Measurements from ENCODE around the gene NHLRC3.
"Not testable (repeated sequence)": the region's sequence is repeated elsewhere in the genome, so short reads cannot be mapped to it uniquely, and the experiment has no call there.

Gene NHLRC3

DNA sequence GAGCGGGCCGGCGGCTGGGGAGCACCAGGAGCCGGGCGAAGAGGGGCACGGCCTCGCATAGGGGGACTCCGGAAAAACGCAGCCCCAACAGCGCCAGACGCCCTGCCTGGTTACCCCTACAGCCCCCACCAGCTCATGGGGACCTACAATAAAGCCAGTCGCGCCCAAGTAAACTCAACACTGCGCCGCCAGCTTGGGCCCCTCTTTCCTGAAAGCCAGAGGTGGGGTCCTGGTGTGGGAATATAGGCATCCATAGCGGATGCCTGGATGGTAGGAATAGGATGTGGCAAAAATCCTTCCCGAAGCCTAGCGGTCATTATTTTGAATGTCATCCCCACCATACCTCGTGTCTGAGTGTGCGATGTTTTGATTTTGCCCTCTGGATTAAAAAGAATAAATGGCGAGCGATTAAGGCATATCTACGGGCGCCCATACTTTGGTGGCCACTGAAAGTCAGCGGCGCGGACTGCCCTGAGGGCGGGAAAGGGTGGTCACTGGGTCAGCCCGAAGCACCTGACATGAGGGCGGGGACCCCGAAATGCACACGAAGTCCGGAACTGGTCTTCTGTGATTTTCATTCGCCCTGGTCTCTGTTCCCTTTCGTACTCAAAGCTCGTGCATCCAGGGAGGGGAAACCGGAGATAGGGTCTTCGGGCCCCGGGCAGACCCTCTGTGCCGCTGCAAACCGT lies at the start of gene NHLRC3, which contains the start of gene PROSER1:
TSS of gene NHLRC3 (plus strand) at position 577 of the 689 bp plus-strand sequence. CDS start 184 bp downstream, outside the sequence.
TSS of gene PROSER1 (minus strand) at position 210 of the 689 bp plus-strand sequence. CDS start 847 bp downstream, outside the sequence.
- peak within 1 kb of the TSS; percentile 88 for H3K27ac ChIP-seq
- TF ChIP-seq ZFX (IDR thresholded peaks at IDR 0.05), result peak; percentile 81
- TF ChIP-seq, protein P1, sequence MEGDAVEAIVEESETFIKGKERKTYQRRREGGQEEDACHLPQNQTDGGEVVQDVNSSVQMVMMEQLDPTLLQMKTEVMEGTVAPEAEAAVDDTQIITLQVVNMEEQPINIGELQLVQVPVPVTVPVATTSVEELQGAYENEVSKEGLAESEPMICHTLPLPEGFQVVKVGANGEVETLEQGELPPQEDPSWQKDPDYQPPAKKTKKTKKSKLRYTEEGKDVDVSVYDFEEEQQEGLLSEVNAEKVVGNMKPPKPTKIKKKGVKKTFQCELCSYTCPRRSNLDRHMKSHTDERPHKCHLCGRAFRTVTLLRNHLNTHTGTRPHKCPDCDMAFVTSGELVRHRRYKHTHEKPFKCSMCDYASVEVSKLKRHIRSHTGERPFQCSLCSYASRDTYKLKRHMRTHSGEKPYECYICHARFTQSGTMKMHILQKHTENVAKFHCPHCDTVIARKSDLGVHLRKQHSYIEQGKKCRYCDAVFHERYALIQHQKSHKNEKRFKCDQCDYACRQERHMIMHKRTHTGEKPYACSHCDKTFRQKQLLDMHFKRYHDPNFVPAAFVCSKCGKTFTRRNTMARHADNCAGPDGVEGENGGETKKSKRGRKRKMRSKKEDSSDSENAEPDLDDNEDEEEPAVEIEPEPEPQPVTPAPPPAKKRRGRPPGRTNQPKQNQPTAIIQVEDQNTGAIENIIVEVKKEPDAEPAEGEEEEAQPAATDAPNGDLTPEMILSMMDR (conservative IDR thresholded peaks at IDR 0.05), result no peak

DNA sequence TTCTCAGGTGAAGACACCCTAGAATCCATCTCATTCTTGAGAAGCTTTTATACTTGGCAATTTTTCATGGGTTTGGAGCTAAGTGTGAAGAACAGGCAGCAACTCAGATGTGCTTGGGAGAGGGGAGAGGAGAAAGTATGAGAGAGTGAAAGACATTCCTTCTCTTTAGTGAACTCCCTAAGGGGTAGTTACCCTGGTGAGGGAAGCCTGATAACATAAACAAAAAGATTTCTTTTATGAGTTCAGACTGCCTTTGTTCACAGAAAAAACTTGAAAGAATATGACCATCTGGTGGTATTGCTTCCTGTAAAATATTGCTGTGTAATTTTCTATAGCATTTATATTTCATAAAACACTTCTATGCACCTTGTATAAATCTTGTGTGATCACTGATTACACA lies 47.6 kb upstream of the NHLRC3 start, which contains the start of gene STOML3:
TSS of gene STOML3 (minus strand) at position 139 of the 400 bp plus-strand sequence. CDS start at position 29, 110 bp downstream.
- H3K27ac ChIP-seq, result no peak within 1 kb of the TSS
- no peak for TF ChIP-seq ZFX (IDR thresholded peaks at IDR 0.05)
- TF ChIP-seq, protein P1 (conservative IDR thresholded peaks at IDR 0.05), result no peak

DNA sequence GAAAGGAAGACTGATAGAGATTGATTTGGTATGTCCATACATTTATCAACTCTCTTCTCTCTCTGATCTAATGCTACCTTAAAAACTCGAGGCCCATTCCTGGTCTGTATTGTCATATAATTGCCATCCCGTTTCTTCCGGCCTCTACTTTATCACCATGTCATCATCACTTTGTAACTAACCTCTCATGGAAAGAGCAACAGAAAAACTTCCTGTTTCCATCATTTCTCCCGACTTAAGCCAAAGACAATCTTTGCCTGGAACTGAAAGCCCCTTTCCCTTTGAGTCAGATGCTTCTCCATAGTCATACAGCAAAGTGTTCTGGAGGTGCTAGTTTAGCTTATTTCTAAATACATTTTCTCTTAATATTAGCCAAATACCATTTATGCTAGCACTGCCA lies 44.9 kb upstream of the NHLRC3 start:
- TF ChIP-seq, protein P1 (conservative IDR thresholded peaks at IDR 0.05), result no peak
- no peak for TF ChIP-seq ZFX (IDR thresholded peaks at IDR 0.05)
- H3K27ac ChIP-seq, result no peak overlapping the region

GRCh38 chr13:38998739-38999138 lies 39.5 kb upstream of the NHLRC3 start:
- H3K27ac ChIP-seq, result no peak overlapping the region
- no peak for TF ChIP-seq ZFX (IDR thresholded peaks at IDR 0.05)
- TF ChIP-seq, protein P1 (conservative IDR thresholded peaks at IDR 0.05), result no peak

- H3K27ac ChIP-seq, result not testable (repeated sequence)
Measured at GRCh38 chr13:39006371-39007111, 31.7 kb upstream of the NHLRC3 start.

GRCh38 chr13:39012608-39013007 lies 25.6 kb upstream of the NHLRC3 start:
- H3K27ac ChIP-seq, result no peak overlapping the region
- TF ChIP-seq, protein P1 (conservative IDR thresholded peaks at IDR 0.05), result peak; percentile 17; the same call in 1 of the 2 replicates
- no peak for TF ChIP-seq ZFX (IDR thresholded peaks at IDR 0.05)

DNA sequence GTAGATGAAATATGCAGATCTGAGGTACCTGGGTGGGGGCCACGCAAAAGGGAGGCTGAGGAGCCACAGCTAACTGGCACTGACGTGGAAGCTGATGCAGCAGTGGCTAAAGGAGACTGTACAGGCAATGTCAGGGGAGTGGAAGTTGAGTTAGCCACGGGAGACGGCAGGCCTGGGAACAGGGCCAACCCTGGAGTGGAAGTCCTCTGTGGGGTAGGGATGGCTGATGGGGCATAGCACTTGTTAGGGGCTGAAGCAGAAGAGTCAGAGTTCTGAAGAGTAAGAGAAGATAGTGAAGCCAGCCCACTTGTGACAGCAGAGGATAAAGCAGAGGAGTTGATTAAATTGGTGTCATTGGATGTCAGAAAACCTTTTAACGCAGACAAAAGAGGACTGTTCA lies 24.8 kb upstream of the NHLRC3 start:
- TF ChIP-seq, protein P1 (conservative IDR thresholded peaks at IDR 0.05), result no peak
- TF ChIP-seq ZFX (IDR thresholded peaks at IDR 0.05), result no peak

More for the DNA sequence above, 24.8 kb upstream of the NHLRC3 start:
- no peak overlapping the region for H3K27ac ChIP-seq

Data from C4-2B (cell line).